Globus pallidus (tissue), 1 donor: ENCODE results near the gene MPND.

Source experiments
- DNase-seq: peaks from one replicate; pipeline ENCODE4 v3.0.0-alpha.2; 2015; ENCODE audit warnings: low spot score

Gene MPND, protein sequence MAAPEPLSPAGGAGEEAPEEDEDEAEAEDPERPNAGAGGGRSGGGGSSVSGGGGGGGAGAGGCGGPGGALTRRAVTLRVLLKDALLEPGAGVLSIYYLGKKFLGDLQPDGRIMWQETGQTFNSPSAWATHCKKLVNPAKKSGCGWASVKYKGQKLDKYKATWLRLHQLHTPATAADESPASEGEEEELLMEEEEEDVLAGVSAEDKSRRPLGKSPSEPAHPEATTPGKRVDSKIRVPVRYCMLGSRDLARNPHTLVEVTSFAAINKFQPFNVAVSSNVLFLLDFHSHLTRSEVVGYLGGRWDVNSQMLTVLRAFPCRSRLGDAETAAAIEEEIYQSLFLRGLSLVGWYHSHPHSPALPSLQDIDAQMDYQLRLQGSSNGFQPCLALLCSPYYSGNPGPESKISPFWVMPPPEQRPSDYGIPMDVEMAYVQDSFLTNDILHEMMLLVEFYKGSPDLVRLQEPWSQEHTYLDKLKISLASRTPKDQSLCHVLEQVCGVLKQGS

DNA sequence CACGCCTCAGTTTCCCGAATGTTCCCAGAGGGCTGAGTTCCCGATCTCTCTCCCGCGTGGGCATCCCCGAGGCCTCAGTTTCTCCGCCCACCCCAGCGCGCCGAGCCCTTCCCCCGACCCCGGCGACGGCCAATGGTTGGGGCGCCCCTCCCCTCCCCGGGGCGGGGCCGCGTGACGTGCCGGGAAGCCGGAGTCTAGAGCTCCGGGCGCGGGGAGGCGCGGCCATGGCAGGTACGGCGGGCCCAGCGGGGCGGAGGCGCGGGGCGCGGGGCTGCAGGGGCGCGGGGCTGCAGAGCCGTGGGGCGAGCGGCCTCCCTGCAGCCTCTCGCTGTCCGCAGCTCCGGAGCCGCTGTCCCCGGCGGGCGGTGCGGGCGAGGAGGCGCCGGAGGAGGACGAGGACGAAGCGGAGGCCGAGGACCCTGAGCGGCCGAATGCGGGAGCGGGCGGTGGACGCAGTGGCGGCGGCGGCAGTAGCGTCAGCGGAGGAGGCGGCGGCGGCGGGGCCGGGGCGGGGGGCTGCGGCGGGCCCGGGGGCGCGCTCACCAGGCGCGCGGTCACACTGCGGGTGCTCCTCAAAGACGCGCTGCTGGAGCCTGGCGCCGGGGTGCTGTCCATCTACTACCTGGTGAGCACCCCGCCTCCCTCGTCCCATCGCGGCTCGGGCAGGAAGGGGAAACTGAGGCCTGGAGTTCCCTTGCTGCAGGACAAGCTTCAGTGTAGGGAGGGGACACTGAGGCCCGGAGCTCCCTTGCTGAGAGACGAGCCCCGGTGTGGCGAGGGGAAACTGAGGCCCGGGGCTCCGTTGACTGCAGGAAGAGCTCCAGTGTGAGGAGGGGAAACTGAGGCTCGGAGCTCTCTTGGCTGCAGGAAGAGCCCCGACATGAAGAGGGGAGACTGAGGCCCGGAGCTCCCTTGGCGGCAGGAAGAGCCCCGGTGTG is at the start of gene MPND:
MPND (plus strand) TSS at position 193 of the 938 bp plus-strand sequence; CDS start at position 225, 32 bp downstream.
- DNase-seq, result peak; percentile 92

DNA sequence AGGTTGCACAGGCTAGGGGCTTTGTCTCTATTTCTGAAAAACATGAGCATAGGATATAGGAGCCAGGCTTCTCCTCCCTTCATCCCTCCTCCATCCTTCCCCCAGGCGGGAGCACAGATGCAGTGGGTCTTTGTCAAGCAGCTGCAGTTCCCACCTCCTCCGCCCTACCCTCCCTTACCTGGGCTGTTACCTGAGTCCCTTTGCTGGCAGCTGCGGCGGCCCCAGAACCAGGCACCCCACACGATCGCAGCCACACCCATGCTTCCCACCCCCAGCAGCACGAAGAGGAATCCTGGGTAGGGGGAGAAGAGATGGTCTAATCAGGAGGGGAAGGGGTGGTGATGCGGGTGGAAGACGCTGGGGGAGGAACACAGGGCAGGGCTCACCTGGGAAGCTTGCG is 49.0 kb upstream of the MPND start:
- DNase-seq, result no peak

GRCh38 chr19:4295972-4296771 is 47.2 kb upstream of the MPND start:
- DNase-seq, result peak; percentile 75

DNA sequence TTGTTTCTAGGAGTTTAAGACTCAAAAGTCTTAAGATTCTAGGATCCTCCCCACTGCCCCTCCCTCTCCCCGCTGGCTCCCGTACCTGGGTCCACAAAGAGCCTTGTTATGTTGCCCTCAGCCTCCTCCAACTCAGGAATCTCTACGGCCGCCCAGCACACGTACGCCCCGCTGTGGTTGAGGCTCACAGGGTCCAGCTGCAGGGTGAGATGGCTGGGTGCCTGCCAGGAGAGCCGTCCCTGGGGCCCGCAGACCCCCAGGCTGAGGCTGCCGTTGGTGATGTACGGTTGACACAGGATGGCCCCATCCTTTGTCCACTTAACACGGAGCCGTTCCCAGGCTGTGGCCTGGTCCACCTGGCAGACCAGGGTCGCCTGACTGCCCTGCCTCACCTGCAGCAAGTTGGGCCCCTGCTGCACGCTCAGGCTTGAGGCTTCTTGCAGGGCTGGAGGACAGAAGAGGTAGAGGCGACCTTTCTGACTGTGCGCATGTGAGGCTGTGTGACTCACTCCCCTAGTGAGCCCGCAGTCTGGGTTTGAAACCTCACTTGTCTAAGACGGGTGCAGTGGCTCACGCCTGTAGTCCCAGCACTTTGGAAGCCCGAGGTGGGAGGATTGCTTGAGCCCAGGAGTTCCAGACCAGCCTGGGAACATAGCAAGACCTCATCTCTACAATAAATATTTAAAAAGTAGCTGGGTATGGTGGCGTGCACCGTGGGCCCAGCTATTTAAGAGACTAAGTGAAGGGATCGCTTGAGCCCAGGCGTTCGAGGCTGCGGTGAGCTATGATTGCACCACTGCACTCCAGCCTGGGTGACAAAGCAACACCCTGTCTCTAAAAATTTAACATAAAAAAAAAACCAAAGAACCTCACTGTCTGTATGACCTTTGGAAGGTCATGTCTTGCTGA is 45.2 kb upstream of the MPND start:
- no peak for DNase-seq

- no peak for DNase-seq
Measured at GRCh38 chr19:4298810-4299550, 44.4 kb upstream of the MPND start.

- no peak for DNase-seq
Measured at GRCh38 chr19:4300589-4300988, 42.8 kb upstream of the MPND start.

DNA sequence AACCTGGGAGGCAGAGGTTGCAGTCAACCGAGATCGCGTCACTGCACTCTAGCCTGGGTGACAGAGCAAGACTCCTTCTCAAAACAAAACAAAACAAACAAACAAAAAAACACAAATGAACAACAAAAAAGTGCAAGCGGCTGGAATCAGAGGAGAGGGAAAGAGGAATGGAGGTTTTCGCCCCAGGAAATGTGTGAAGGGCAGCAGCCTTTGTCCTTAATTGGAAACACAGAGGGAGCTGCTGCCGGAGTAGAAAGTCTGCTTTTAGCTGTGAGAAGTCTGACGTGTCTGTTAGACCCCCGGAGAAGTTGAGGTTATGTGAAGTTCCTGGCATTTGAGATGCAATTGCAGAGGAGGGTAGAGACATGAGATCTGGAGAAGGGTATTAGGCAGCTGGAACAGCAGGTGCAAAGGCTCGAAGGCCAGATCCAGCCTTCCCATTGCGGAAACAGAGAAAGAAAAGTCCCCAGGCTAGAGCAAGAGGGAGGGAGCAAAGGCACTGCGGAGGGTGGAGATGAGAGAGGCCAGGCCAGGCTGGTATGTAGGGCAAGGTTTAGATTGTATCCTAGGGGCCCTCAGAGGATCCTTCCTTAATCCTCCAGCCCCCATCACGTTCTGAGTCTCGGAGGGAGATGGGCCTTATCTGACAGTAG is 41.6 kb upstream of the MPND start:
- DNase-seq, result no peak

DNA sequence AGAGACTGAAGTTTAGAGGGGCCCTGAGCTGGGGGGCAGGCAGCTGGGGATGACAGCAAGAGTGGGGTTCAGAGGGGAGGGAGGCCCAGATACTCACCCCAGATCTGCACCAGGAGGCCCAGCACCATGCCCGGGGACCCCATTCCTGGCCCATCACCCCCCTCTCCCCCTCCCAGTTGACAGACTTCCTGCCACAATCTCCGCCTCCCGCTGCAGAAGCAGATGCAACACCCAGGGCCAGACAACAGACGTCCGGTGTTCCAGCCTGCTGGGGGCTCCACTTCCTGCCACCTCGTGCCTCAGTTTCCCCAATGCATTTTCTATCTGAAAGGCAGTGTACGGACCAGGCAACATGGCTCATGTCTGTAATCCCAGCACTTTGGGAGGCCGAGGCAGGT is 41.1 kb upstream of the MPND start, which contains the start of gene TMIGD2:
TMIGD2 (minus strand) TSS at position 147 of the 398 bp plus-strand sequence; CDS start at position 143, 4 bp downstream.
- no peak for DNase-seq

- DNase-seq, result peak; percentile 20
Measured at GRCh38 chr19:4303819-4304537, 39.4 kb upstream of the MPND start.

GRCh38 chr19:4304538-4305256 is 38.7 kb upstream of the MPND start, which contains the start of gene FSD1:
Gene FSD1, plus strand, starts transcription at chr19:4304598. Its CDS starts 149 bp downstream, at chr19:4304747.
- no peak for DNase-seq

DNA sequence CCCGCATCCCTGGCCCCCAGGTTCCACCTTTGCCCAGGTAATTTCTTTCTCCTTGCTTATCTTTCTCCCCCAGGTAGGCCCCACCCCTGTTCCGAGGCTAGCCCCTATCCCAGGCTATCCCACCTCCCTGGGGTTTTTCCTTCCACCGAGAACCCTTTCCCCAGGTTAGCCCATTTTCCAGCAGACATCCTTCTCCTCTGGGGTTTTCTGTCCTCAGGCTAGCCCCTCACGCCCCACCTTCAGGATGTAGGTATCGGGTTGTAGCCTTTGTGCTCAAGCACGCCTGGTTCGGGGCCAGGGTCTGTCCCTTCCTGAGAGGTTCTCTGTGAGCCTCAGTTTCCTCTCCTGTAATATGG is 38.1 kb upstream of the MPND start:
- no peak for DNase-seq

DNA sequence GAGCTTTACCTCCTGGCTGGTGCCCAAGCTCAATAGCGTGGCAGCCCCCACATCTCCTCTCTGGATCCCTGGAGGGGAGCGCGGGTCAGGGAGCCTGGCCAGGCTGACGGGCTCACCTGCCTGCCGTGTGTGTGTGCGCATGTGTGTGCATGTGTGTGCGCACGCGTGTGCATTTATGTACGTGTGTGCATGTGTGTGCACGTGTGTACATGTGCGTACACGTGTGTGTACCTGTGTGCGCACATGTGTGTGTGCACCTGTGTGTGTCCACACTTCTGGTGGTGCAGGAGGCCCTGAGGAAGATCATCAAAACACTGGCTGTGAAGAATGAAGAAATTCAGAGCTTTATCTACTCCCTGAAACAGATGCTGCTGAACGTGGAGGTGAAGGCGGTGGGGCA is 37.7 kb upstream of the MPND start:
- no peak for DNase-seq

DNA sequence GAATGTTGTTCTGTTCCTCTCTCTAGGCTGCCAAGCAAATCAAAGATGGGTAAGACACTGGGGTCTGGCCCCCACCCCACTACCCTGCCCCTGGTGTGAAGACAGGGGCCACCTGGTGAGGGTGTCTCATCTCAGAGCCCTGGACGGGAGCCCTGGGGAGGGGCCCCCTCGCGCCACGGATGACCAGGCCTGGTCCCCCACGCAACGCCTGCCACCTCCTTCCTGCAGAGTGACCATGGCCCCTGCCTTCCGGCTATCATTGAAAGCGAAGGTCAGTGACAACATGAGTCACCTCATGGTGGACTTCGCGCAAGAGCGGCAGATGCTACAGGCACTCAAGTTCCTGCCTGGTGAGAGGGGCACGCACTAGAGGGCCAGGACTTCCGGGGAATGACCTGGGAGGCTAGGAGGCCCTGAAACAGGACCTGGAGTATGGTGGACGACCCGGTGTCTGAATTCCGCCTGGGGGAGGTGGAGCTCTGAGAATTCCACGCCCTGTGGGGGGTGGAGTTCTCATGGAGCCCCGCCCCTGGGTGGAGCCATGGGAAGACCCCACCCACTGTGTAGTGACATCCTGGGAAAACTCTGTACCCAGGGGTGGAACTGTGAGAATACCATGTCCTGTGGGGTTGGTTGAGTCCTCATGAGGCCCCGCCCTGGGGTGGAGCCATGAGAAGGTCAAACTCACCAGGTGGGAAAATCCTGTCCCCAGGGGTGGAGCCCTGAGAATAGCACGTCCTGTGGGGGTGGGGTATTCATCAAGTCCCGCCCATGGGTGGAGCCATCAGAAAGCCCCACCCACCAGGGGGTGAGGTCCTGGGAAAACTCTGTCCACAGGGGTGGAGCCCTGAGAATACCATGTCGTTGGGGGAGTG is 32.9 kb upstream of the MPND start:
- no peak for DNase-seq

DNA sequence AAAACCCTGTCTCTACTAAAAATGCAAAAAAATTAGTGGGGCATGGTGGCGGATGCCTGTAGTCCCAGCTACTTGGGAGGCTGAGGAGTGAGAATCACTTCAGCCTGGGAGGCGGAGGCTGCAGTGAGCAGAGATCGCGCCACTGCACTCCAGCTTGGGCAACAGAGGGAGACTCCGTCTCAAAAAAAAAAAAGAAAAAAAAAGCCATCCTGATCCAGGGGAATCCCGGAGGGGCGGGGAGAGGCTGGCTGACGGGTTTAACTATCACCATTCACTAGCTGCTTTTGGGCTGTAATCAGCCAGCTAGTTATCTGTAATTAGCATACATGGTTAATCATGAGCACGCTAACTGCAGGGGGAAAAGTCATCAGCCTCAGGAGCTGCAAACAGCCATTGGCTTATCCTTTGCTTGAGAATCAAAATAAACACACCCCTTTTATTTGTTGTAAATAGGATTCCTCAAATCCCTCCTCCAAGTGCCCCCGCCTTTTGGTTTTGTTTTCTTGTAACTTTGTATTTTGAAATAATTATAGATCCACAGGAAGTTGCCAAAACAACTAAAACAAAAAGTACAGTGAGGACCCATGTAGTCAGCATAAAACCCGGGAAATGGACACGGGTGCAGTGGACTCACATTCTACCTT is 29.4 kb upstream of the MPND start:
- no peak for DNase-seq

GRCh38 chr19:4316956-4317355 is 26.4 kb upstream of the MPND start:
- no peak for DNase-seq

DNA sequence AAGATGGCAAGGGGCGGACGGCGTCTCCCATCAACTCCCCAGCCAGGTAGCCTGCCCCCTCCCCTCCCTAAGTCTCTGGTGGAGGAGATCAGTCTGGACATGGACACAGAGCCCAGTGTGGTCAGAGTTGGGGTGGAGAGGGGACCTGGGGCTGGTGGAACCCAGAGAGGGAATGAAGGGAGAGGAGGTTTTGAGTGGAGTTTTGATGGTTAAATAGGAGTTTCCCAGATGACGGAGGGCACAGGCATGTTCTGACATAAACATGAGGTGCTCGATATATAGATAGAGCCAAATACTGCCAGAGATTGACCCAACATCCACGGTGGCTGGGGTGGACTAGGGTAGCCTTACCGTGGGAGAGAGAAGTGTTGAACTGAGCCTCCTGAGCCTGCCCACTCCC is 24.9 kb upstream of the MPND start:
- DNase-seq, result no peak
